ENCODE data around the gene ASNSD1. TPM values are rescaled to one million over a fixed set of nuclear protein-coding genes. Genes with fewer than 3 reads are reported as not detected.

Gene ASNSD1
- total and polyA plus RNA-seq, 2 experiments from 2014 or later, result 38.4 to 49.7 TPM

GRCh38 chr2:189719571-189719970, 58.3 kb downstream of the ASNSD1 start (continued):
- TF ChIP-seq EZH2 (IDR thresholded peaks at IDR 0.05; ENCODE audit: low read depth, unreplicated experiment) (no peak), ZNF331 (CRISPR knock-in tag; IDR thresholded peaks at IDR 0.05; ENCODE audit: low read depth) (no peak), POLR2AphosphoS5 (IDR thresholded peaks at IDR 0.05; ENCODE audit: low read depth) (no peak), STAT1 (IDR thresholded peaks at IDR 0.05; ENCODE audit: unreplicated experiment) (no peak), ZNF114 (CRISPR knock-in tag; IDR thresholded peaks at IDR 0.05) (no peak)
- TF ChIP-seq, protein P1, sequence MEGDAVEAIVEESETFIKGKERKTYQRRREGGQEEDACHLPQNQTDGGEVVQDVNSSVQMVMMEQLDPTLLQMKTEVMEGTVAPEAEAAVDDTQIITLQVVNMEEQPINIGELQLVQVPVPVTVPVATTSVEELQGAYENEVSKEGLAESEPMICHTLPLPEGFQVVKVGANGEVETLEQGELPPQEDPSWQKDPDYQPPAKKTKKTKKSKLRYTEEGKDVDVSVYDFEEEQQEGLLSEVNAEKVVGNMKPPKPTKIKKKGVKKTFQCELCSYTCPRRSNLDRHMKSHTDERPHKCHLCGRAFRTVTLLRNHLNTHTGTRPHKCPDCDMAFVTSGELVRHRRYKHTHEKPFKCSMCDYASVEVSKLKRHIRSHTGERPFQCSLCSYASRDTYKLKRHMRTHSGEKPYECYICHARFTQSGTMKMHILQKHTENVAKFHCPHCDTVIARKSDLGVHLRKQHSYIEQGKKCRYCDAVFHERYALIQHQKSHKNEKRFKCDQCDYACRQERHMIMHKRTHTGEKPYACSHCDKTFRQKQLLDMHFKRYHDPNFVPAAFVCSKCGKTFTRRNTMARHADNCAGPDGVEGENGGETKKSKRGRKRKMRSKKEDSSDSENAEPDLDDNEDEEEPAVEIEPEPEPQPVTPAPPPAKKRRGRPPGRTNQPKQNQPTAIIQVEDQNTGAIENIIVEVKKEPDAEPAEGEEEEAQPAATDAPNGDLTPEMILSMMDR (conservative IDR thresholded peaks at IDR 0.05; ENCODE audit: low read depth in 2 of 2), result no peak

Other genes starting within 250 kb of the ASNSD1 start
- gene WDR75, start 220.0 kb upstream of the ASNSD1 start, total RNA-seq (2014; rRNA removed; shearing (Covaris generic)), result 77.4 and 80.9 TPM in 2 replicates
- 47.9 and 57.2 TPM in 2 replicates for gene WDR75, start 220.0 kb upstream of the ASNSD1 start, polyA plus RNA-seq (2016; fragmentation: Nextera tagmentation; extraction: Ambion mirVana)
- 0.70 TPM in 1 of 2 replicates, not detected in the other for gene SLC40A1, start 80.7 kb upstream of the ASNSD1 start, total RNA-seq (2014; rRNA removed; shearing (Covaris generic))
- gene SLC40A1, start 80.7 kb upstream of the ASNSD1 start, polyA plus RNA-seq (2016; fragmentation: Nextera tagmentation; extraction: Ambion mirVana), result 0.08 and 0.10 TPM in 2 replicates
- 3.0 and 4.5 TPM in 2 replicates for gene ANKAR, start 13.2 kb downstream of the ASNSD1 start, total RNA-seq (2014; rRNA removed; shearing (Covaris generic))
- 4.4 and 5.0 TPM in 2 replicates for gene ANKAR, start 13.2 kb downstream of the ASNSD1 start, polyA plus RNA-seq (2016; fragmentation: Nextera tagmentation; extraction: Ambion mirVana)
- gene OSGEPL1, start 101.3 kb downstream of the ASNSD1 start, total RNA-seq (2014; rRNA removed; shearing (Covaris generic)), result 19.9 and 23.1 TPM in 2 replicates
- gene OSGEPL1, start 101.3 kb downstream of the ASNSD1 start, polyA plus RNA-seq (2016; fragmentation: Nextera tagmentation; extraction: Ambion mirVana), result 18.0 and 19.6 TPM in 2 replicates
- 49.0 and 50.5 TPM in 2 replicates for gene ORMDL1, start 122.9 kb downstream of the ASNSD1 start, total RNA-seq (2014; rRNA removed; shearing (Covaris generic))
- 78.4 and 84.2 TPM in 2 replicates for gene ORMDL1, start 122.9 kb downstream of the ASNSD1 start, polyA plus RNA-seq (2016; fragmentation: Nextera tagmentation; extraction: Ambion mirVana)
- gene PMS1, start 123.0 kb downstream of the ASNSD1 start, total RNA-seq (2014; rRNA removed; shearing (Covaris generic)), result 53.7 and 57.6 TPM in 2 replicates
- gene PMS1, start 123.0 kb downstream of the ASNSD1 start, polyA plus RNA-seq (2016; fragmentation: Nextera tagmentation; extraction: Ambion mirVana), result 64.1 and 71.6 TPM in 2 replicates

Data from GM23338 (cell line).